ENCODE data around the gene PGBD4.

The PGBD4 gene

GRCh38 chr15:34101366-34102174 lies at the start of gene PGBD4, which contains the start of gene EMC7:
Gene PGBD4 (plus strand): TSS chr15:34102083. CDS start chr15:34102532, 449 bp downstream.
Gene EMC7 (minus strand): TSS chr15:34101862. CDS start chr15:34101839, 23 bp downstream.
- DNase-seq (ENCODE audit: low spot score) = peak; percentile 99

GRCh38 chr15:34054081-34054707 lies 47.7 kb upstream of the PGBD4 start:
- DNase-seq (ENCODE audit: low spot score) = no peak

GRCh38 chr15:34055868-34056595 lies 45.9 kb upstream of the PGBD4 start:
- DNase-seq (ENCODE audit: low spot score) = peak; percentile 65

GRCh38 chr15:34056911-34057310 lies 45.0 kb upstream of the PGBD4 start:
- DNase-seq (ENCODE audit: low spot score) = peak; percentile 22

- no peak for DNase-seq (ENCODE audit: low spot score)
Measured at GRCh38 chr15:34059476-34059875, 42.4 kb upstream of the PGBD4 start.

GRCh38 chr15:34059946-34060345 lies 41.9 kb upstream of the PGBD4 start:
- DNase-seq (ENCODE audit: low spot score) = no peak

- DNase-seq (ENCODE audit: low spot score) = no peak
Measured at GRCh38 chr15:34064438-34064837, 37.4 kb upstream of the PGBD4 start.

- no peak for DNase-seq (ENCODE audit: low spot score)
Measured at GRCh38 chr15:34065261-34065660, 36.6 kb upstream of the PGBD4 start.

GRCh38 chr15:34065941-34066340 lies 35.9 kb upstream of the PGBD4 start:
- DNase-seq (ENCODE audit: low spot score) = no peak

- no peak for DNase-seq (ENCODE audit: low spot score)
Measured at GRCh38 chr15:34070003-34070402, 31.9 kb upstream of the PGBD4 start.

- DNase-seq (ENCODE audit: low spot score) = no peak
Measured at GRCh38 chr15:34076785-34077184, 25.1 kb upstream of the PGBD4 start.

- no peak for DNase-seq (ENCODE audit: low spot score)
Measured at GRCh38 chr15:34078900-34079299, 23.0 kb upstream of the PGBD4 start.

GRCh38 chr15:34079904-34080303 lies 22.0 kb upstream of the PGBD4 start:
- no peak for DNase-seq (ENCODE audit: low spot score)

- no peak for DNase-seq (ENCODE audit: low spot score)
Measured at GRCh38 chr15:34084086-34084485, 17.8 kb upstream of the PGBD4 start.

GRCh38 chr15:34085746-34086145 lies 16.1 kb upstream of the PGBD4 start:
- no peak for DNase-seq (ENCODE audit: low spot score)

GRCh38 chr15:34099914-34100313 lies 2.0 kb upstream of the PGBD4 start:
- DNase-seq (ENCODE audit: low spot score) = no peak

- DNase-seq (ENCODE audit: low spot score) = peak; percentile 14
Measured at GRCh38 chr15:34102175-34102925, 467 bp downstream of the PGBD4 start.

GRCh38 chr15:34106423-34106822 lies 4.5 kb downstream of the PGBD4 start:
- DNase-seq (ENCODE audit: low spot score) = no peak

GRCh38 chr15:34107315-34107714 lies 5.4 kb downstream of the PGBD4 start:
- DNase-seq (ENCODE audit: low spot score) = no peak

- DNase-seq (ENCODE audit: low spot score) = peak; percentile 41
Measured at GRCh38 chr15:34109797-34110663, 8.1 kb downstream of the PGBD4 start.

GRCh38 chr15:34111488-34111887 lies 9.6 kb downstream of the PGBD4 start:
- DNase-seq (ENCODE audit: low spot score) = no peak

Measured in cerebellar cortex (tissue), 1 donor.